B cell (primary cell): ENCODE results near the gene CRYBA4. TPM values are rescaled to one million over a fixed set of nuclear protein-coding genes. Genes with fewer than 3 reads are reported as not detected.
A peak's percentile ranks its signal among the peaks of the same experiment; 100 is the strongest.

ENCODE experiments used
- ATAC-seq: fragments of 200-7000 bp; cut with Tn5 transposase; one replicate; pipeline ENCODE4 v1.10.0; 2021; ENCODE audit warnings: low read depth, mild to moderate bottlenecking, moderate number of reproducible peaks, moderate library complexity
- CTCF ChIA-PET: fragments of 350-600 bp; sonication (Branson Sonifier 250); formaldehyde crosslinking; loops from one replicate; lab custom pipeline; 2021; ENCODE audit warnings: antibody characterized with exemption, inconsistent platforms; lab: Charles Lee
- POLR2A ChIA-PET: fragments of 350-600 bp; sonication (Branson Sonifier 250); formaldehyde crosslinking; loops from one replicate; lab custom pipeline; 2021; ENCODE audit warnings: antibody characterized with exemption; lab: Charles Lee
- DNase-seq: peaks from one replicate; pipeline ENCODE4 v3.0.0; 2013
- H2AFZ ChIP-seq: 2 replicates; pipeline ENCODE4 v1.6.1; 2012; ENCODE audit warnings: mild to moderate bottlenecking, low read depth, low read length; ENCODE audit not compliant: insufficient read depth, poor library complexity, severe bottlenecking
- H3K27ac ChIP-seq, 2 donors: 1 replicate in 1 of 2; 2 replicates in 1 of 2; pipeline ENCODE4 v1.5.1; 2012 to 2013; ENCODE audit warnings: low read length in 2 of 2, mild to moderate bottlenecking in 2 of 2, moderate library complexity in 1 of 2
- H3K27me3 ChIP-seq, 4 experiments: fragments of 200-600 bp in 1 of 4; sonication (generic) in 1 of 4; replicated peaks in 1 of 4; 1 replicate in 2 of 4; 2 replicates in 2 of 4; pipeline versions ENCODE4 v1.6.1 to v1.7.0; 2013 to 2016; ENCODE audit warnings: low read length in 3 of 4, mild to moderate bottlenecking in 2 of 4, mixed read lengths in 1 of 4, moderate library complexity in 1 of 4; ENCODE audit not compliant: insufficient read depth in 4 of 4, control insufficient read depth in 3 of 4; ENCODE audit errors: control extremely low read depth in 1 of 4
- H3K36me3 ChIP-seq, 2 experiments: replicated peaks in 1 of 2; 1 replicate in 1 of 2; 2 replicates in 1 of 2; pipeline versions ENCODE4 v1.6.1 to v1.7.1; 2013; ENCODE audit warnings: low read length in 1 of 2; ENCODE audit not compliant: insufficient read depth in 2 of 2, control insufficient read depth in 1 of 2; ENCODE audit errors: control extremely low read depth in 1 of 2, extremely low read depth in 1 of 2
- H3K4me1 ChIP-seq, 2 donors: fragments of 200-600 bp in 1 of 2; sonication (generic) in 1 of 2; 1 replicate in 1 of 2; 2 replicates in 1 of 2; pipeline versions ENCODE4 v1.5.1 to v1.6.1; 2013 to 2017; ENCODE audit warnings: low read length in 2 of 2; ENCODE audit not compliant: control insufficient read depth in 2 of 2, insufficient read depth in 2 of 2
- H3K4me2 ChIP-seq: replicated peaks from 2 replicates; pipeline ENCODE3; 2012; ENCODE audit warnings: mild to moderate bottlenecking, low read depth, low read length; ENCODE audit not compliant: poor library complexity, severe bottlenecking
- H3K4me3 ChIP-seq, 5 experiments: fragments of 200-600 bp in 1 of 5; sonication (generic) in 1 of 5; 1 replicate in 3 of 5; 2 replicates in 2 of 5; pipeline versions ENCODE4 v1.5.1 to v1.7.0; 2011 to 2016; ENCODE audit warnings: low read length in 4 of 5, mild to moderate bottlenecking in 4 of 5, low read depth in 2 of 5, control low read depth in 1 of 5, moderate library complexity in 1 of 5; ENCODE audit not compliant: insufficient read depth in 1 of 5; ENCODE audit errors: control extremely low read depth in 1 of 5, extremely low read depth in 1 of 5
- H3K79me2 ChIP-seq: fragments of 200-600 bp; sonication (generic); one replicate; pipeline ENCODE4 v1.6.0; 2016; ENCODE audit warnings: low read length; ENCODE audit not compliant: control insufficient read depth, insufficient read depth
- H3K9ac ChIP-seq: fragments of 200-600 bp; sonication (generic); 2 replicates; pipeline ENCODE4 v1.6.1; 2017; ENCODE audit warnings: mild to moderate bottlenecking, low read length, moderate library complexity
- H3K9me3 ChIP-seq, 3 donors: one replicate each; pipeline versions ENCODE4 v1.6.1 to v1.7.1; 2013; ENCODE audit warnings: low read length in 2 of 3; ENCODE audit not compliant: control insufficient read depth in 2 of 3, insufficient read depth in 1 of 3; ENCODE audit errors: control extremely low read depth in 1 of 3
- H4K20me1 ChIP-seq: 2 replicates; pipeline ENCODE4 v1.6.0; 2012; ENCODE audit warnings: mild to moderate bottlenecking, low read length; ENCODE audit not compliant: insufficient read depth, control insufficient read depth, poor library complexity, severe bottlenecking
- H3K27ac Mint-ChIP-seq: one replicate; pipeline ENCODE4 v1.8.0; 2021; ENCODE audit warnings: mixed read lengths
- H3K27me3 Mint-ChIP-seq: one replicate; pipeline ENCODE4 v1.8.0; 2021; ENCODE audit warnings: mixed read lengths
- H3K4me1 Mint-ChIP-seq: one replicate; pipeline ENCODE4 v1.8.0; 2021; ENCODE audit warnings: mixed read lengths
- H3K4me3 Mint-ChIP-seq: one replicate; pipeline ENCODE4 v1.8.0; 2021; ENCODE audit warnings: mixed read lengths
- H3K9me3 Mint-ChIP-seq: one replicate; pipeline ENCODE4 v1.8.0; 2022; ENCODE audit warnings: mixed read lengths; ENCODE audit not compliant: insufficient read depth
- CTCF ChIP-seq: fragments of 200-600 bp; IDR thresholded peaks from one replicate; pipeline ENCODE4 v1.8.0; 2022; ENCODE audit warnings: antibody characterized with exemption, mild to moderate bottlenecking
- EZH2 ChIP-seq: IDR thresholded peaks from 2 replicates; pipeline ENCODE4 v1.6.1; 2012; ENCODE audit warnings: borderline replicate concordance, low read depth, mild to moderate bottlenecking, moderate library complexity, low read length; ENCODE audit not compliant: insufficient read depth, poor library complexity, severe bottlenecking
- WGBS: methylation state at CpG from one replicate; pipeline ENCODE4 v1.1.5; 2013; ENCODE audit warnings: missing lambda C conversion rate; ENCODE audit not compliant: insufficient coverage; 5-methylcytosine and 5-hydroxymethylcytosine counted together
- intact Hi-C: fragments of 100-400 bp; cut with micrococcal nuclease; formaldehyde crosslinking; loops from one replicate; pipeline ENCODE4 v1.10.0; 2022
- polyA plus RNA-seq: library from polyadenylated mRNA; depleted of rRNA; stranded (reverse); fragments of >200 nt; gene quantifications from 2 replicates; pipeline ENCODE4 v1.2.3, GENCODE V29; 2012
- total RNA-seq, 2 donors: library from RNA; stranded (reverse); fragments of 120-200 nt in 1 of 2; gene quantifications; 1 replicate in 1 of 2; 2 replicates in 1 of 2; pipeline versions ENCODE4 v1.2.3 to v1.2.4, GENCODE V29; 2013 to 2022

CRYBA4 gene
- total and polyA plus RNA-seq, 2 donors (not counting 1 experiment from before 2014, with no cell fraction given): not detected

DNA sequence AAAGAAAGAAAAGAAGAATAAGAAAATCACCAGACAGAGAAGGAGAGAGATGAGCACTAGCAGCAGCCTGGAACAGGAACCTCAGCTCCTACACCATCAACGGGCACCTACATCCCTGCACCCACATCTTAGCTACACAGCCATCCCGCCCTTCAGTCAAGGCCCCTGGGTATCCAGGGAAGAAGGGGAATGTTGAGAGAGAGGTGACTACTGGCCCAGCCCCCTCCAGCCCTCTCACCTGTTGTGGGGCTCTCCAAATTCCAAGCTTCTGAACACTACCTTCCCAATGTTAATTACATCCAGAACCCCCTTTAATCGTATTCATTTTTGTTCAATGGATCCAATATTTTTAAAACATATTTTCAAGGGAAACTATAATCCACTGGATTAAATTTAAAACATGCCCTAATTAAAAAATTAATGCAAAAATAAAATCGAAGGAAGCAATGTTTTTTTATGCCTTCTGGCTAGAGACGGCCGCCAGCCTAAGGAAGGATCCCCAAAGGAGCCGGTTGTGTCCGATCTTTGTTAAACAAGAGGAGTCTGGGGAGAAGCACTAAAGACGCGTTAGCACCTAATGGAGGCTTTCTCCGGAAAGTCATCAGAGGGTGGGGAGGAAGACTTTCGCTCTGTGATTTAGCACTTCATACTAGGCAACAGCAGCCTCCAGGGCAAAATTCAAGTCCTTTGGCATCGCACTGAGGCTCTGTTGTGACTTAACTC, 41.4 kb upstream of the CRYBA4 start:
- H3K4me3 Mint-ChIP-seq: peak overlapping the region; percentile 89
- ChIA-PET POLR2A (no interaction called here), CTCF (interaction anchor here (1.2 kb wide), 1 partner anchor 76 kb away, joined by 5 read pairs; no protein-coding TSS in a partner anchor)
- Histone ChIP-seq H3K79me2 (peaks cover 55% of the 10 kb centered on the region), H3K9me3 (no peaks in the 10 kb centered on the region), H3K27me3 (no peaks in the 10 kb centered on the region), H3K36me3 (peaks cover 0 to 3% of the 10 kb centered on the region in 2 experiments), H3K4me2 (peak overlapping the region; percentile 88), H3K9ac (peak overlapping the region; percentile 56), H2AFZ (peak overlapping the region; percentile 83), H3K27ac (peak overlapping the region; percentile 50 to 83), H4K20me1 (no peaks in the 10 kb centered on the region), H3K4me1 (peaks cover 20 to 28% of the 10 kb centered on the region in 2 donors), H3K4me3 (peak overlapping the region in 1 of 5 experiments; percentile 6)
- DNase-seq (no peak), ATAC-seq (no peak)
- H3K9me3 Mint-ChIP-seq: no peaks in the 10 kb centered on the region
- H3K4me1 Mint-ChIP-seq: peaks cover 45% of the 10 kb centered on the region
- H3K27ac Mint-ChIP-seq: peak overlapping the region; percentile 98
- no peak for TF ChIP-seq CTCF
- TF ChIP-seq EZH2: no peak
- H3K27me3 Mint-ChIP-seq: no peaks in the 10 kb centered on the region
- intact Hi-C loops: no loop called here
- WGBS: 88% methylated on average over 10 of the region's 13 CpGs

GRCh38 chr22:26581026-26581425, 40.7 kb upstream of the CRYBA4 start:
- ChIA-PET CTCF (no interaction called here), POLR2A (no interaction called here)

More at GRCh38 chr22:26581026-26581425, 40.7 kb upstream of the CRYBA4 start:
- Mint-ChIP-seq H3K9me3 (no peaks in the 10 kb centered on the region), H3K27me3 (no peaks in the 10 kb centered on the region), H3K4me3 (no peak overlapping the region), H3K4me1 (peaks cover 47% of the 10 kb centered on the region), H3K27ac (peak overlapping the region; percentile 61)
- DNase-seq (no peak), ATAC-seq (no peak)
- Histone ChIP-seq H3K4me1 (peaks cover 20 to 28% of the 10 kb centered on the region in 2 donors), H3K27me3 (no peaks in the 10 kb centered on the region), H4K20me1 (no peaks in the 10 kb centered on the region), H3K79me2 (peaks cover 60% of the 10 kb centered on the region), H3K9me3 (no peaks in the 10 kb centered on the region), H3K27ac (peak overlapping the region in 1 of 2 donors; percentile 83), H3K9ac (no peak overlapping the region), H3K4me3 (no peak overlapping the region), H3K36me3 (peaks cover 0 to 3% of the 10 kb centered on the region in 2 experiments), H3K4me2 (no peak overlapping the region), H2AFZ (no peak overlapping the region)
- WGBS: no CpG with 5 or more reads among the region's 1 CpG
- TF ChIP-seq CTCF: no peak
- TF ChIP-seq EZH2: no peak
- intact Hi-C loops: no loop called here
